Stomach (tissue), 9 donors: ENCODE results near the gene ZFP64. TPM values are rescaled to one million over a fixed set of nuclear protein-coding genes. Genes with fewer than 3 reads are reported as not detected.

Experiments used
- DNase-seq, 2 donors: peaks; one replicate each; pipeline versions ENCODE4 v3.0.0 to v3.0.0-alpha.2; 2013 to 2019
- H3K27ac ChIP-seq, 5 donors: fragments of 200-600 bp in 4 of 5; sonication (generic) in 4 of 5; one replicate each; pipeline ENCODE4 v1.5.1; 2013 to 2019; ENCODE audit warnings: mild to moderate bottlenecking in 1 of 5, moderate library complexity in 1 of 5
- H3K27me3 ChIP-seq, 3 donors: fragments of 200-600 bp; sonication (generic); one replicate each; pipeline ENCODE4 v1.5.1; 2017 to 2019; ENCODE audit warnings: mixed run types in 1 of 3
- H3K36me3 ChIP-seq, 4 donors: fragments of 200-600 bp; sonication (generic); 1 replicate in 3 of 4; 2 replicates in 1 of 4; pipeline ENCODE4 v1.5.1; 2016 to 2019
- H3K4me1 ChIP-seq, 4 donors: fragments of 200-600 bp; sonication (generic); one replicate each; pipeline ENCODE4 v1.5.1; 2016 to 2019
- H3K4me3 ChIP-seq, 4 donors: fragments of 200-600 bp; sonication (generic) in 3 of 4; one replicate each; pipeline ENCODE4 v1.5.1; 2016 to 2019; ENCODE audit warnings: mild to moderate bottlenecking in 1 of 4
- H3K9me3 ChIP-seq, 4 donors: fragments of 200-600 bp; sonication (generic); one replicate each; pipeline ENCODE4 v1.5.1; 2016 to 2019
- EP300 ChIP-seq: sonication (generic); formaldehyde crosslinking; IDR thresholded peaks from one replicate; pipeline ENCODE4 v1.6.1; 2017; ENCODE audit warnings: antibody characterized with exemption
- POLR2A ChIP-seq, 4 donors: fragments of 450-650 bp; IDR thresholded peaks; one replicate each; pipeline ENCODE4 v1.6.1; 2016; ENCODE audit warnings: antibody characterized with exemption in 4 of 4, control low read depth in 2 of 4, mild to moderate bottlenecking in 1 of 4, moderate library complexity in 1 of 4
- POLR2AphosphoS5 ChIP-seq, 3 donors: sonication (generic); formaldehyde crosslinking; IDR thresholded peaks; one replicate each; pipeline ENCODE4 v1.6.1; 2016; ENCODE audit warnings: antibody characterized with exemption in 3 of 3
- WGBS, 5 donors: extraction: QIAGEN DNeasy Blood & Tissue Kit in 3 of 5; methylation state at CpG; one replicate each; pipeline versions ENCODE4 v1.1.5 to v1.1.7; 2013 to 2018; 5-methylcytosine and 5-hydroxymethylcytosine counted together
- intact Hi-C: fragments of 100-400 bp; cut with DNase I; formaldehyde crosslinking; loops from one replicate; pipeline ENCODE4 v1.15.1; 2023; ENCODE audit warnings: low total_unique reads
- polyA plus RNA-seq, 3 donors: library from polyadenylated mRNA; stranded (reverse); fragments of 200-250 nt; gene quantifications; one replicate each; pipeline ENCODE4 v1.2.3, GENCODE V29; 2013
- total RNA-seq, 5 donors: library from RNA; depleted of rRNA; stranded (reverse); fragments of >200 nt; gene quantifications; one replicate each; pipeline versions ENCODE4 v1.1.0 to v1.2.3, GENCODE V29; 2014 to 2016
- TF ChIP-seq, protein P1 (sequence below), 7 experiments: fragments of 450-650 bp in 4 of 7; fragments of 200-600 bp in 3 of 7; sonication (generic) in 3 of 7; IDR thresholded peaks; one replicate each; pipeline ENCODE4 v1.5.1; 2016 to 2019; ENCODE audit warnings: antibody characterized with exemption in 7 of 7, control low read depth in 2 of 7, mild to moderate bottlenecking in 1 of 7
- donor health status: healthy with polysubstance abuse.
- donor health status: Bipolar disorder and iron deficiency.
- donor health status: healthy.

Gene ZFP64
- total and polyA plus RNA-seq, 8 donors = 3.4 to 40.0 (median 8.9) TPM

DNA sequence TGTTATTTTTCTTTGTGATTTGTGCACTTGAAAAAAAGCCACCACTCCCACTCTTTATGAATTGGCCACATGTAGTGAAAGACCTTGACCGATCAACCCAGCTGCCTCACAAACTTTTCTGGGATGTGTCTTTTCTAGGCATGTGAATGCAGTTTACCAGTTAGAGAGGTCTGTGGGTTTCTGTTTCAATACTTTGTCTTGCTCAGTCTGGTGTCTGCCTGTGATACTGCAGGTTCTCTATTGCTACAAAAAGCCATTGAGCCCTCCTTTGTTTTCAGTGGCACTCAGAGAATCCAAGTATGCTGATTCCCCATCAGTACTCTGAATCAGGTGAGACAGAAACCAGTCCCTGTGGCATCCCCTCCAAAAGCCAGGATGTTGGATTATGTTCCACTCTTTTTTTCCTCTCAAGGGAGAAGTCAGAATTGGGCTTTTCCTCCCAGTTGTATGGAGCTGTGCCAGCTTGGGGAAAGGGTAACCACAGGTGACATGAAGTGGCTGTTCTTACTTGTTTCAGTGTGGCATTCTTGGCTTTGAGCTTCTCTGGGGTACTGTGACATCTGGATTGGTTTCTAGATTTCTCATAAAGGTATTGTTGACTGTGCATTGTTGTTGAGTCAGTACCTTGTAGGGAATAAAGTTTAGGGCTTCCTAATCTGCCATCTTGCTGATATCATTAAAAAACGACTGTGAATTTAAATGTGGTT lies 26.3 kb upstream of the ZFP64 start:
- Histone ChIP-seq H3K9me3 (peaks cover 9 to 35% (median 31%) of the 10 kb centered on the region in 4 donors), H3K27ac (no peak overlapping the region), H3K27me3 (no peaks in the 10 kb centered on the region), H3K4me1 (no peaks in the 10 kb centered on the region), H3K36me3 (no peaks in the 10 kb centered on the region), H3K4me3 (no peak overlapping the region)
- intact Hi-C loops = no loop called here
- TF ChIP-seq, protein P1, sequence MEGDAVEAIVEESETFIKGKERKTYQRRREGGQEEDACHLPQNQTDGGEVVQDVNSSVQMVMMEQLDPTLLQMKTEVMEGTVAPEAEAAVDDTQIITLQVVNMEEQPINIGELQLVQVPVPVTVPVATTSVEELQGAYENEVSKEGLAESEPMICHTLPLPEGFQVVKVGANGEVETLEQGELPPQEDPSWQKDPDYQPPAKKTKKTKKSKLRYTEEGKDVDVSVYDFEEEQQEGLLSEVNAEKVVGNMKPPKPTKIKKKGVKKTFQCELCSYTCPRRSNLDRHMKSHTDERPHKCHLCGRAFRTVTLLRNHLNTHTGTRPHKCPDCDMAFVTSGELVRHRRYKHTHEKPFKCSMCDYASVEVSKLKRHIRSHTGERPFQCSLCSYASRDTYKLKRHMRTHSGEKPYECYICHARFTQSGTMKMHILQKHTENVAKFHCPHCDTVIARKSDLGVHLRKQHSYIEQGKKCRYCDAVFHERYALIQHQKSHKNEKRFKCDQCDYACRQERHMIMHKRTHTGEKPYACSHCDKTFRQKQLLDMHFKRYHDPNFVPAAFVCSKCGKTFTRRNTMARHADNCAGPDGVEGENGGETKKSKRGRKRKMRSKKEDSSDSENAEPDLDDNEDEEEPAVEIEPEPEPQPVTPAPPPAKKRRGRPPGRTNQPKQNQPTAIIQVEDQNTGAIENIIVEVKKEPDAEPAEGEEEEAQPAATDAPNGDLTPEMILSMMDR (IDR thresholded peaks at IDR 0.05) = no peak
- no peak for TF ChIP-seq POLR2A (IDR thresholded peaks at IDR 0.05)
- TF ChIP-seq POLR2AphosphoS5 (IDR thresholded peaks at IDR 0.05) = no peak
- no peak for TF ChIP-seq EP300
- DNase-seq = no peak
- 59 to 76% (median 72%) methylated on average over 2 of the region's 2 CpGs for WGBS, 5 donors

DNA sequence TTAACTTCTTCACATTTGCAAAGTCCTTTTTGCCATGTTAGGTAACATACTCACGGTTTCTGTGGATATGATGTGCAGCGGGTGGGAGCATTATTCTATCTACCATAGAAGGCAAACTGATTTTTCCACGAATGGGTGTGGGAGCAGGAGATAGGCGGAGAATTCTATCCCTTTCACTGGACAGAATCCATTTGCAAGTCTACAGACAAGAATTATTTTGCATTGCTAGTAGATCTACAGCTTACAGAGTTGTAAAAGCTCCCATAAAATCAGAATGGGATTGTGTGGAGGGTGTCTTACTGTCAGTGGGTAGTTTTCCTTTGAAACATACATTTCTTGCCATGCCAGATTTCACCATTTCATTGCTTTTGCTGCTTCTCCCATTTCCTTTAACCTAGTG lies 22.4 kb upstream of the ZFP64 start:
- intact Hi-C loops = no loop called here
- 67 to 91% (median 75%) methylated on average over 4 of the region's 4 CpGs for WGBS, 5 donors
- Histone ChIP-seq H3K27ac (no peak overlapping the region), H3K36me3 (no peaks in the 10 kb centered on the region), H3K4me1 (no peaks in the 10 kb centered on the region), H3K4me3 (no peak overlapping the region), H3K9me3 (peaks cover 0 to 19% (median 14%) of the 10 kb centered on the region in 4 donors), H3K27me3 (peaks cover 0 to 4% (median 0%) of the 10 kb centered on the region in 3 donors)
- DNase-seq = no peak
- TF ChIP-seq EP300 (no peak), POLR2A (IDR thresholded peaks at IDR 0.05) (no peak), POLR2AphosphoS5 (IDR thresholded peaks at IDR 0.05) (no peak)
- TF ChIP-seq, protein P1 (IDR thresholded peaks at IDR 0.05) = no peak

DNA sequence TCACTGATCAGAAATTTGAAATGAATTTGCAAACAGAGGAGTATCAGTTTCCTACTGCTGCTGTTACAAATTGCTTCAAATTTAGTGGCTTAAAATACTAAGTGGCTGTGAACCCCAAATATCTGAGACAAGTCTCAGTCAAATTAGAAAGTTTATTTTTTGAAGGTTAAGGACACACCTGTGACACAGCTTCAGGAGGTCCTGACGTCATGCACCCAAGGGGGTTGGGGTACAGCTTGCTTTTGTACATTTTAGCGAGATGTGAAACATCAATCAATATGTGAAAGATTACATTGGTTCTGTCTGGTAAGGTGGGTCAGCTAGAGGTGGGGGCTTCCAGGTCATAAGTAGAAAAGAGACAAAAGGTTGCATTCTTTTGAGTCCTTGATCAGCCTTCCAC lies 21.4 kb upstream of the ZFP64 start:
- Histone ChIP-seq H3K27ac (no peak overlapping the region), H3K27me3 (peaks cover 0 to 4% (median 0%) of the 10 kb centered on the region in 3 donors), H3K4me3 (no peak overlapping the region), H3K36me3 (no peaks in the 10 kb centered on the region), H3K9me3 (peaks cover 0 to 19% (median 13%) of the 10 kb centered on the region in 4 donors), H3K4me1 (no peaks in the 10 kb centered on the region)
- intact Hi-C loops = no loop called here
- DNase-seq = no peak
- TF ChIP-seq EP300 (no peak), POLR2AphosphoS5 (IDR thresholded peaks at IDR 0.05) (no peak), POLR2A (IDR thresholded peaks at IDR 0.05) (no peak)
- TF ChIP-seq, protein P1 (IDR thresholded peaks at IDR 0.05) = no peak
- 46 to 66% (median 57%) methylated on average over 2 of the region's 2 CpGs for WGBS, 5 donors

DNA sequence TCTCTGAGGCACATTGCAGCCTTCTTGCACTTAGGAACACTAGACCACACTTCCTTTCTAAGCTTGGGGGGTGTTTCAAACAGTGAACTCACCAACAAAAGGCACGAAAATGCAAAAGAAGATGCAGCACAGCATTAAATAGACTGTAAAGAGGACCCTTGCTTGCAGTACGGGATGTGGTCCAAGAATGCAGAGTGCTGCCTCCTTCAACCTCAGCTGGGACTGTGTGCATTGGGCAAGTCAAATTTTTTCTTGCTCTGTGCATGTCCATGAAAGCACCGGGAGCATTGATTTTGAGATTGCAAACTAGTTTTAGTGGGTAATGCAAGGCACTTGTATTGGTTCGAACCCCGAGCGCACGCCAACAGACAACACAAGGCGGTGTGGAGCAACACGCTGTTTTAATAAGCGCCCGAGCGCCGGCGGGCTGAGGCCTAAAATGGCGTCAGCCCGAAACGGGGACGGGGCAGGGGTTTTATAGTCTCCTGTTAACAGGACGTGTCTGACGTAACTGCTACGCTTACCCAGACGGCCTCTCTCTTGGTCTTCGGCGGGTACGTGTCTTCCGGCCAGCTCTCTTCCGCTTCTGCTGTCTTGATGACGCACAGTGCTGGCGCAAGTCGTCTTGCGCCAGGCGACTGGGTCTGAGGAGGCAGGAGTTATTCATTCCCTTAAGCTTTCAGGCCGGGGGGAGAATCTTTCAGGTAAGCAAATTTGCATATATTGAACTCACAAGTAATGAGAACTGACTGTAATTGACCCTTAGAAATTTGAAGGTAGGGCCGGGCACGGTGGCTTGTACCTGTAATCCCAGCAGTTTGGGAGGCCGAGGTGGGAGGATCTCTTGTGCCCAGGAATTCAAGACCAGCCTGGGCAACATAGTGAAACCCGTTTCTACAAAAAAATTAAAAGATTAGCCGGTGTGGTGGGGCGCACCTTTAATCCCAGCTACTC lies 18.7 kb upstream of the ZFP64 start:
- Histone ChIP-seq H3K27ac (no peak overlapping the region), H3K9me3 (peaks cover 0 to 11% (median 3%) of the 10 kb centered on the region in 4 donors), H3K4me1 (no peaks in the 10 kb centered on the region), H3K27me3 (peaks cover 0 to 4% (median 0%) of the 10 kb centered on the region in 3 donors), H3K4me3 (no peak overlapping the region), H3K36me3 (no peaks in the 10 kb centered on the region)
- 93 to 94% (median 94%) methylated on average over 39 of the region's 39 CpGs for WGBS, 5 donors
- DNase-seq = no peak
- TF ChIP-seq, protein P1 (IDR thresholded peaks at IDR 0.05) = no peak
- TF ChIP-seq EP300 = no peak
- no peak for TF ChIP-seq POLR2A (IDR thresholded peaks at IDR 0.05)
- no peak for TF ChIP-seq POLR2AphosphoS5 (IDR thresholded peaks at IDR 0.05)
- intact Hi-C loops = no loop called here
